ENCODE measurements around the gene SLC41A3.
"Not testable (repeated sequence)": the region's sequence is repeated elsewhere in the genome, so short reads cannot be mapped to it uniquely, and the experiment has no call there.

SLC41A3 gene

GRCh38 chr3:126080970-126081369, 3.0 kb downstream of the SLC41A3 start:
- FAIRE-seq: no peak

- FAIRE-seq: no peak
Observed at GRCh38 chr3:126078866-126079265, 5.1 kb downstream of the SLC41A3 start.

- no peak for FAIRE-seq
Observed at GRCh38 chr3:126077754-126078153, 6.2 kb downstream of the SLC41A3 start.

GRCh38 chr3:126076140-126076539, 7.8 kb downstream of the SLC41A3 start:
- no peak for FAIRE-seq

- FAIRE-seq: no peak
Observed at GRCh38 chr3:126070146-126070545, 13.8 kb downstream of the SLC41A3 start.

- no peak for FAIRE-seq
Observed at GRCh38 chr3:126067959-126068358, 16.0 kb downstream of the SLC41A3 start.

- not testable (repeated sequence) for FAIRE-seq
Observed at GRCh38 chr3:126066676-126067075, 17.2 kb downstream of the SLC41A3 start.

- no peak for FAIRE-seq
Observed at GRCh38 chr3:126065876-126066275, 18.0 kb downstream of the SLC41A3 start.

- FAIRE-seq: no peak
Observed at GRCh38 chr3:126064627-126065258, 19.2 kb downstream of the SLC41A3 start.

GRCh38 chr3:126063358-126063965, 20.5 kb downstream of the SLC41A3 start:
- FAIRE-seq: no peak

- no peak for FAIRE-seq
Observed at GRCh38 chr3:126061301-126062032, 22.5 kb downstream of the SLC41A3 start.

- no peak for FAIRE-seq
Observed at GRCh38 chr3:126060613-126061145, 23.2 kb downstream of the SLC41A3 start.

GRCh38 chr3:126058666-126059065, 25.3 kb downstream of the SLC41A3 start:
- FAIRE-seq: no peak

- FAIRE-seq: no peak
Observed at GRCh38 chr3:126057936-126058335, 26.0 kb downstream of the SLC41A3 start.

- FAIRE-seq: no peak
Observed at GRCh38 chr3:126057501-126057819, 26.5 kb downstream of the SLC41A3 start.

- no peak for FAIRE-seq
Observed at GRCh38 chr3:126056681-126057500, 27.0 kb downstream of the SLC41A3 start.

- FAIRE-seq: no peak
Observed at GRCh38 chr3:126056088-126056487, 27.8 kb downstream of the SLC41A3 start.

GRCh38 chr3:126054870-126055269, 29.1 kb downstream of the SLC41A3 start:
- no peak for FAIRE-seq

GRCh38 chr3:126053949-126054569, 29.9 kb downstream of the SLC41A3 start:
- FAIRE-seq: no peak

GRCh38 chr3:126053513-126053912, 30.4 kb downstream of the SLC41A3 start:
- no peak for FAIRE-seq

- no peak for FAIRE-seq
Observed at GRCh38 chr3:126052196-126053058, 31.5 kb downstream of the SLC41A3 start.

GRCh38 chr3:126051741-126052140, 32.2 kb downstream of the SLC41A3 start:
- no peak for FAIRE-seq
